Measurements from ENCODE around the gene NSMCE1. TPM values are rescaled to one million over a fixed set of nuclear protein-coding genes. Genes with fewer than 3 reads are reported as not detected.
A peak's percentile ranks its signal among the peaks of the same experiment; 100 is the strongest.

Gene NSMCE1, protein sequence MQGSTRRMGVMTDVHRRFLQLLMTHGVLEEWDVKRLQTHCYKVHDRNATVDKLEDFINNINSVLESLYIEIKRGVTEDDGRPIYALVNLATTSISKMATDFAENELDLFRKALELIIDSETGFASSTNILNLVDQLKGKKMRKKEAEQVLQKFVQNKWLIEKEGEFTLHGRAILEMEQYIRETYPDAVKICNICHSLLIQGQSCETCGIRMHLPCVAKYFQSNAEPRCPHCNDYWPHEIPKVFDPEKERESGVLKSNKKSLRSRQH
- total RNA-seq = 35.8 TPM
- long read RNA-seq, transcript NSMCE1-201 (8 exons, 1,067 nt) = major isoform, 7 of 9 reads
- long read RNA-seq, partial matches to known transcripts = 1 of 9 reads
- long read RNA-seq, other reads (novel, unspliced or antisense) = 0 of 9 reads

DNA sequence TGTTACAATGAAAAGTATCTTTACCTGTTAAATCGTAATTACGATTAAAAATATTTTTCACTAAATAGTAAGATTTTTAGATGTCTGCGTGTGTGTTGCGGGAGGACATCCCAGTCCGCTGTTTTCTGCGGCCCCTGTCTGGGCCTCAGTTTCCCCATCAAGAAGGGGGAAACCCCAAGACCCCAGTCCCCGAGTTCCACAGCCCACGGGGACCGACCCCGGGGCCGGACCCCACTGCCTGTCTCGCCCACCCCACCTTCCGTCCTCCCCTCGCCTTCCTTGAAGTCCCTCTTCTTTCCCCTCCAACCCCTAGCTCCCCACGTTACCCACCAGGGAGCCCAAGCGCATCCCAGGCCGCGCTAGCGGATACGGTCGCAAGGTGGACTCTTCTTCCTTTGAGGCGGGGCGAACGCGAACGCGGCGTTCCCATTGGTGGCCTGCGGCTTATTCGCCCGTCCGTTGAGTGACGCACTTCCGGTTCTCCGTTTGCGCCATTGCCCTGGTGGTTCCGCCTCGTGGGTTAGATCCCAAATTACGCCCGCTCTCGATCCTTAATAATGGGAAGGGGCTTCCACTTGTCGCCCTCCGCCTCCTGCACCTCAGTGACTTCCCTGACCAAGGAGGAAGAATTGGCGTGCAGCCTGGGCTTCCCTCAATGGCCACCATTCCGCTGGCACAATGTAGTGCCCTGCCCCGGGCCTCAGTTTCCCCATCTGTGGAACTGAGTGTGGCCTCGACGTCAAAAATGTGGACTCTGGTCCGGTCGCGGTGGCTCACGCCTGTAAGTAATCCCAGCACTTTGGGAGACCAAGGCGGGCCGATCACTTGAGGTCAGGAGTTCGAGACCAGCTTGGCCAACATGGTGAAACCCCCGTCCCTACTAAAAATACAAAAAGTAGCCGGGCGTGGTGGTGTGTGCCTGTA lies at the start of gene NSMCE1:
Gene NSMCE1 (minus strand): TSS at position 397 of the 924 bp plus-strand sequence. CDS start 11,202 bp downstream, outside the sequence.
- peak; percentile 99 for DNase-seq (ENCODE audit: missing footprints)
- ATAC-seq = peak; percentile 99
- intact Hi-C loops (cut with DNase I) = loop anchor here (5.0 kb wide), 2 partner anchors 49 to 66 kb away; partner anchors contain the start of gene KDM8

DNA sequence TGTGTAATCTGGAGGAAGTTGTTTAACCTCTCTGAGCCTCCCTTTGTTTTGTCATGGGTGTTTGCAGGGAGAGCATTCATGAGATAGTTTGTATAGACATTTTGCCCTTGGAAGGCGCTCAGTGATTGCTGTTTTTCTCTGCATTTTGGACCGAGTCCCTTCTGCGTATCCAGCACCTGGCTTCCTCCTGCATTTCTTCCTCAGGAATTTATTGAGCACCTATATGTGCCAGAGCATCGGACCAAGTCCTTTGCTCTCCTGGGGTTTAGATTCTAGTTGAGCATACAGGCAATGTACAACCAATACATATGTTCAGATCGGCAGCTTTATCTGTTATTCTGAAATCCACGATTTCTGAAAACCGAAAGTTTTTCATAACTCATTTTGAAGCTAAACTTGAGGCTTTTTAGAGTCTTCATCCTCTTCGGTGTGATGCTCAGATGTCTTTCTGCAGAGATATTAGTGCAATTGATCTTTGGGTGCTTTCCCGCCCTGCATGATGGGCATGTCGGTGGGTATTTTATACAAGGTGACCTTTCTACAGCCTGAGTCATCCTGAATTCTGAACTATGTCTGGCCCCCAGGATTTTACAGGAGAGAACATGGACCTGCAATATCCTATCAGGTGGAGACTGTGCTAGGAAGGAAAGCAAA lies 49.3 kb upstream of the NSMCE1 start:
- ATAC-seq (no peak), DNase-seq (ENCODE audit: missing footprints) (no peak)
- intact Hi-C loops (cut with DNase I) = loop anchor here (5.0 kb wide), 3 partner anchors 49 to 76 kb away; partner anchors contain the start of gene NSMCE1

DNA sequence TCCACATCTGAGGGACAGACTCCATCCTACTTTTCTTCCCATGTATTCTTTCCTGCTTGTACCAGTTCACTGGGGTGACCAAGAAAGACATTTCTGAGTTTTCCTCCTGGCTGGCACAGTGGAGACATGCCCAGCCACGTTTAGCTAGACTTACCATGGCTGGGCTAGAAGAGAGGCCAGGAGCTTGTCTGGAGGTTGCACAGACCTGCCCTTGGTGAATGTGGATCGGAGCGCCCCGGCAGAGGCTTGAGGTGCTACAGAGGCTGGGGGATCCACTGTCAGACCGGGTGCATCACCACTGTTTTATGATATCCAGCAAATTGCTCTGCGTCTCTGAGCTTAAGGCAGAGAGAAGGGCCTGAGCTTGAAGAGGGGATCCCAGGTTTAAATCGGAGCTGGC lies 48.7 kb upstream of the NSMCE1 start:
- intact Hi-C loops (cut with DNase I) = loop anchor here (5.0 kb wide), 3 partner anchors 50 to 75 kb away; partner anchors contain the start of gene NSMCE1
- DNase-seq (ENCODE audit: missing footprints) = no peak

DNA sequence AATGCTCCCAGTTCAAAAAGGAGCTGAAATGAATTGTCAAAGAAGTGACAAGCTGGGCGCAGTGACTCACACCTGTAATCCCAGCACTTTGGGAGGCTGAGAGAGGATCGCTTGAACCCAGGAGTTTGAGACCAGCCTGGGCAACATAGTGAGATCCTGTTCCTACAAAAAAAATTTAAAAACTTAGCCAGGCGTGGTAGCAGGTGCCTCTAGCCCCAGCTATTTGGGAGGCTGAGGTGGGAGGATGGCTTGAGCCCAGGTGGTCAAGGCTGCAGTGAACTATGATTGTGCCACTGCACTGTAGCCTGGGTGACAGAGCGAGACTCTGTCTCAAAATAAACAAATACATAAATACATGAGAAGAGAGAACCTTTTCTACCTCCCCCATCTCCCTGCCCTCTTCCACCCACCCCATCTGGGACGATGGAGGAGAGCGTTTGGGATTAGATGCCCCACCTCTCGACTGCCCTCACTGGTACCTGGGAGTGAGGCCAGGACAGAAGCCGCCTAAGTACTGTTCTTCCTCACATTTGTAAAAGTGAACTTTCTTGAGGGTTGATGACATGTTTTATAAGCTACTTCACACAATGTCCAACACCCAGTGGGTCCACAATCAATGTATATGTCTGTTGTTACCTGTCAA lies 47.6 kb upstream of the NSMCE1 start:
- intact Hi-C loops (cut with DNase I) = loop anchor here (5.0 kb wide), 3 partner anchors 49 to 74 kb away; partner anchors contain the start of gene NSMCE1
- DNase-seq (ENCODE audit: missing footprints) (no peak), ATAC-seq (no peak)

More for the DNA sequence above, 48.7 kb upstream of the NSMCE1 start:
- no peak for ATAC-seq

DNA sequence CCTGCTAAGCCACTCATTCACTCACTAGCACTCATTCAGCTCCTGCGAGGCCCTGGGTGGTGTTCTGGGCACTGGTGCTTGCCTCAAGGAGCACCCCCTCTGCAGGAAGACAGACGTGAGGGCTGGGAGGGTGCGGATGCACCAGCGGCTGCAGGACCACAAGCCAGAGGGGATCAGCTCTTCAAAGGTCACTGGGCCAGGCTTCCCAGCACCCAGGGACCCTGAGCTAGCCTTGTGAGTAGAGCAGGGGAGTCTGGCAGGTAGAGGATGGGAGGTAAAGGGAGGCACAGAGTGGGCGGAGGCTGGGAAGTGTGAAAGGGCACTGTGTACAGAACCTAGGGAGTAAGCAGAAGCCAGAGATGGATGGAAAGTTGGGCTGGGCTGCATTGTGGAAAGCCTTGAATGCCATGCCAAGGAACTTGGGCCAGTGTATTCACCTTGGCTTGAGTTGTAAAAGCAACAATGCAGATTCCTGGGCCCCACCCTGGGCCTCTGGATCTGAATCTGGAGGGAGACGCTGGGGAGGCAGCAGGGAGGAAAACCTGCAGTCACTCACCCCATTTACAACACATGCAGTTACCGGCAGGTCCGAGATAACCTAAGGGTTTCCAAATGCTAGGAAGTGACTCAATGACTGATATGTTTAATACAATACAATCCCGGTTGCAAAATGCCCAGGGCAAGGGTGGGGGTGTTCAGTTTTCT lies 46.9 kb upstream of the NSMCE1 start:
- intact Hi-C loops (cut with DNase I) = loop anchor here (5.0 kb wide), 3 partner anchors 48 to 73 kb away; partner anchors contain the start of gene NSMCE1
- ATAC-seq (peak; percentile 18), DNase-seq (ENCODE audit: missing footprints) (peak; percentile 71)

DNA sequence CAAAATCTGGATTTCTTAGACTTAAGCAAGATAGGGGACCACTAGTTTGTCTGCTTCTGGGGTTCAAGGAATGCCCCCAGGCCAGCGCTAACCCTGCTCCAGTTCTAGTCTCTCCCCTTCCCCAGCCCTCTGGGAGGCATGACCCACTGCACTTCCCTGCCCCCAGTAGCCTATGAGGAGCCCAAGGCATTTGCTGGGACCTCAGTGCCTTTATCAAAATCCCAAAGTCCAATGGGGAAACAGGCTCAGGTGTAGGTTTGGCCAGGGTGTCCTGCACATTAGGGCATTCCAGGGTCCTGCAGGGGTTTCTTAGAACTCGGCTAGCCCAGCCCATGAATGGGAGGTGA lies 46.4 kb upstream of the NSMCE1 start:
- ATAC-seq (no peak), DNase-seq (ENCODE audit: missing footprints) (no peak)
- intact Hi-C loops (cut with DNase I) = loop anchor here (5.0 kb wide), 3 partner anchors 48 to 73 kb away; partner anchors contain the start of gene NSMCE1

DNA sequence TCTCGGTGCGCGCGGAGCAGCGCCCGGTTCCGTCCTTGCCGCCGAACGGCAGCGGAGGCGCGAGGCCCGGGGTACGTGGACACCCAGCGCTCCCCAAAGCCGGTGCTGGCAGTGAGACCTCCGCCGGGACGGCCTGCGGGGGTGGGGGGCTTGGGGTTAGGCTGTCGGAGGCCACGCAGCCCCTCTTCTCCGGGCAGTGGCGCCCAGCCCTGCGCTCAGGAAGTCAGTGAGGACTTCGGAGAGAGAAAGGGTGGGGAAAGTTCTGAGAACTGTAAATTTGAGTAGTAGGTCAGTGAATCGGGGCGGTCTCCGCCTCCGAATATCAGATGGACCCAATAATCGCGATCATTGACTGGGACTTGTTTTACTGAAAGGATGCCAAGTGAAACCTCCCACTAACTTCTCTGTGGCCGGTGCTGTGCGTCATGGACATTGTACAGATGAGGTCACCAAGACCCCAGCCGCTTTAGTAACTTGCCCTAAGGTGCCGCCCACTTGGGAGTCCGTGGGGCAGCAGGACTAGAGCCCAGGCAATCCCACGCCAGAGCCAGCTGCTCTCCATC lies 45.7 kb upstream of the NSMCE1 start:
- peak; percentile 83 for DNase-seq (ENCODE audit: missing footprints)
- intact Hi-C loops (cut with DNase I) = no loop called here
- peak; percentile 30 for ATAC-seq

DNA sequence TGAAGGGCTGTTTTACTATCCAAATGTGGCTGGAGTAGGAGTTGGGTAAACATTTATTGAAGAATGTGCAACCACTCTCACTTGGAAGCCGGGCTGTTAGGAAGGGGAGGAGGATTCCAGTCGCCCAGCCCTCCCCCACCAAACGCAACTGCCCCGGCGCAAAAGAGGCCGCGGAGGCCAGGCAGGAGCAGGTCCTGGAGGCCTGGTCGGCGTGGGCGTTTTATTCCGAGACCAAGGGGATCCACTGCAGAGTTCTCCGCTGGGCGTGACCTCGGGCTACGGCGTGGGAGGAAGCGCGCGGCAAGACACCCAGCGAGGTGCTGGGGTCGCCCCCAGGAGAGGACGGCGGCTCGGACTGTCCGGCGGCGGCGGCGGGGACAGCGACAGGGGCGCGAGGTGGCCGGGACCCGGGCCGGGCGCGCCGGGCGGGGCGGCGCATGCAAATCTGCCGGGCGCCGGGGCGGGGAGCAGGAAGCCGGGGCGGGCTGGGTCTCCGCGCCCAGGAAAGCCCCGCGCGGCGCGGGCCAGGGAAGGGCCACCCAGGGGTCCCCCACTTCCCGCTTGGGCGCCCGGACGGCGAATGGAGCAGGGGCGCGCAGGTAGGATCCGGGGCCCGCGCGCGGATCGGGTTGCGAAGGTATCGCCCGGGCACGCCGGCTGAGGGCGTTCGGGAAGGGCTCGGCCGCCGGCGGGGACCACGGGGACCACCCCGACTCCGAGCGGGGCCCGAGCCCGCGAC lies 45.0 kb upstream of the NSMCE1 start, which contains the start of gene IL4R:
Gene IL4R (plus strand): TSS at position 553 of the 739 bp plus-strand sequence. CDS start 26,230 bp downstream, outside the sequence.
- ATAC-seq (peak; percentile 63), DNase-seq (ENCODE audit: missing footprints) (peak; percentile 89)
- intact Hi-C loops (cut with DNase I) = no loop called here

DNA sequence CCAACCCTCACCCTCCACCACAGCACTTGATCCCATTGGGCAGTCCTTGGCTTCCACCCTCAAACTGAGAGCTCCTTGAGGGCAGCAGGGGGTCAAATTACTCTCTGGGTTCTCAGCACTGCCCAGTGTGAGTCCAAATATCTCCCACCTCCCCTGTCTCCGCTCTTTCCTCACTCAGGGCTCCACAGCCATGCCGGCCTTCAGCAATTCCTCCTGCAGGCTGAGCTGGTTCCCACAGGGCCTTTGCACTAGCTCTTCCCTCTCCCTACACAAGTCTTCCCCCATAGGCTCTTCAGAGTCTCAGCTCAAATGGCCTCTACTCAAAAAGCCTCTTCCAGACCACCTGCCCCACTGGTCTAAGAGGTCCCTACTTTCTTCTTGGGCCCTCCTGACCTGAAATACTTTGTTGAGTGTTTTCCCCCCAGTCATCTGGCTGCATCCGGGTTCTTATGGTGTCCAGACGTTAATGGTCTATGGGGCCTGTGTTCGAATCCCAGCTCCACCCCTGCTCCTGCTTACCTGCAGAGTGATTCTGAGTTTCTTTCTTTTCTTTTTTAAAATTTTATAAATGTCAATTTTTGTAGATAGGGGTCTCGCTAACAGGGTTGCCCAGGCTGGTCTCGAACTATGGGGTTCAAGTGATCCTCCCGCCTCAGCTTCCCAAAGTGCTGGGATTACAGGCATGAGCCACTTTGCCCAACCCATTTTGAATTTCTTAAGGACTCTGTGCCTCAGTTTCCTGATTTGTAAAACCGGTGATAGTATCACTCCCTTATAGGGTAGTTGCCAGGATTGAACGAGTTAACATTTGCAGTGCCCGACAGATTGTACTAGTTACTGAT lies 44.2 kb upstream of the NSMCE1 start:
- intact Hi-C loops (cut with DNase I) = no loop called here
- ATAC-seq = no peak
- no peak for DNase-seq (ENCODE audit: missing footprints)

DNA sequence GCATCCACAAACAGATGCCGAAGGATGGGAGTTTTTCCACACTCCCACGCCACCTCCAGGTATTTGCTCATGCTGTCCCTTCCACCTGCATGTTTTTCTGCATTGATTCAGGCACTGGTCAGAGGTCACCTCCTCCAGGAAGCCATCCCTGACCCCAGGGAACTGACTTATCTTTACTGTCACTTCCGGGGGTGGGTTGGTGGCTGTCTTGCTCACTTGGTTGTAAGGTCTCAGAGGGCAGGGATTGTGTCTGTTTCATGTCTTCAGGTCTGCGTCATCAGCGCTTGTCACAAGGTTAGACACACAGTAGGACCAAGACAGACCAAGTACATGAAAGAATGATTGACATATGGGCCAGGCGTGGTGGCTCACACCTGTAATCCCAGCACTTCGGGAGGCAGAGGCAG lies 43.3 kb upstream of the NSMCE1 start:
- DNase-seq (ENCODE audit: missing footprints) = no peak
- intact Hi-C loops (cut with DNase I) = no loop called here
- ATAC-seq = no peak

DNA sequence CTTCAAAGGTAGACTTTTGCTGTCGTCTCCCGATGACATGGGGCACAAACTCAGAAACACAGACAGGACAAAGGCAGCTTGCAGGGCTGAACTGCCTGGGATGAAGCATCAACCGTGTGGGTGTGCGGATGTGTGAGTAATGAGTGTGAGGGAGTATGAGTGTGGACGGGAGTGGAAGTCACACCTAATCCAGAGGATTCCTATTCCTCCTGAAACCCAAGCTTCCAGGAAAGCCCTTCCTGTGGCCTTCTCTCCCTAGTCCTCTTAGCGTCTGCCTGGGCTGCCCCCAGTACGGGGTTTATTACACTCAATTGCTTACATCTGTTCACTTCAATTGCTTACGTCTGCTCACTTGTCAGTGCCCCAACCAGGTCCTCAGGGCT lies 42.9 kb upstream of the NSMCE1 start:
- intact Hi-C loops (cut with DNase I) = no loop called here

DNA sequence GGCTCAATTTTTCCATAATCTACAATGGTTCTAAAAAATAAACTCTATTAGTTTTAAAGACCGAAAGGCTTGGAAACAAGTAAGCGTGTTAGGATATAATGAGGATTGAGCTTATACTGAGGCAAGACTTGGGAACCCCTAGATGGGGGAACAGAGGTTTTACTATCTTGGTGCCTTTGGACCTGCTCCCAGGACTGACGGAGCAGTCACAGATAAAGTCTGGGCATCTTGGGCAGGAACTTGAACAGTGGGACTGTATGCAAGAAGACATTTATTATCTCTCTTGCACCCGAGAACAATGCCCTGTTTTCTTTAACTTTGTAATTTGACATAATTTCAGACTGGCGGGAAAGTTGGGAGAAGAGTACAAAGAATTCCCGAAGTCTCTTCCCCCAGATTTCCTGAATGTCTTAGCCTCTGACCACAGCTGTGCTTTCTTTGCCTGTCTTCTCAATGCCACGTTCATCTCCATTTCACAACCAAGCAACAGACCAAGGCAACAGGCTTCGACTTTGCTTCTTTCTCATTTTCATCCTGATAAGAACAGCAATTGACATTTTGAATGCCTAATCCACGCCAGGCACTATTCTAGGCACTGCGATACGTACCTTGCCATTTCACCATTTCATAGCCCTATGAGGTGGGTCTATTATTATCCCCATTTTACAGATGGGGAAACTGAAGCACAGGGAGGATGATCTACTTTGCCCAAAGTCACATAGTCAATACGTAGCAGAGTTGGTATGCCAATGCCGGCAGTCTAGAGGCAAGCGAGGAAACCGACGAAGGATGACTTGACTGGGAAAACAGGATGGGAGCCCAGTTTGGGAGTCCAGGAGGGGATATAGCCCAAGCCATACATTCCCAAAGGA lies 42.2 kb upstream of the NSMCE1 start:
- no peak for ATAC-seq
- no peak for DNase-seq (ENCODE audit: missing footprints)
- intact Hi-C loops (cut with DNase I) = no loop called here

More for the DNA sequence above, 42.9 kb upstream of the NSMCE1 start:
- no peak for DNase-seq (ENCODE audit: missing footprints)
- ATAC-seq = no peak

DNA sequence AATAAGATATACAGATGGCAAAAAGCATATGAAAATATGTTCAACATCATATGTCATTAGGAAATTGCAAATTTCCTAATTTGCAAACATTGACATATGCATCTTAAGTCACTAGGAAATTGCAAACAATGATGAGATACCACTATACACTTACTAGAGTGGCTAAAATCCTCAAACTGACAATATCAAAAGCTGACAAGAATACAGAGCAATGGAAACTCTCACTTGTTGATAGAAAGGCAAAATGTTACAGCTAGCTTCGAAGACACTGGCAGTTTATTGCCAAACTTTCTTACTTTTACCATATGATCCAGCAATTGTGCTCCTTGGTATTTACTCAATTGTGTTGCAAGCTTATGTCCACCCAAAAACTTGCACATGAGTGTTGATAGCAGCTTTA lies 40.2 kb upstream of the NSMCE1 start:
- ATAC-seq (no peak), DNase-seq (ENCODE audit: missing footprints) (no peak)
- intact Hi-C loops (cut with DNase I) = no loop called here

DNA sequence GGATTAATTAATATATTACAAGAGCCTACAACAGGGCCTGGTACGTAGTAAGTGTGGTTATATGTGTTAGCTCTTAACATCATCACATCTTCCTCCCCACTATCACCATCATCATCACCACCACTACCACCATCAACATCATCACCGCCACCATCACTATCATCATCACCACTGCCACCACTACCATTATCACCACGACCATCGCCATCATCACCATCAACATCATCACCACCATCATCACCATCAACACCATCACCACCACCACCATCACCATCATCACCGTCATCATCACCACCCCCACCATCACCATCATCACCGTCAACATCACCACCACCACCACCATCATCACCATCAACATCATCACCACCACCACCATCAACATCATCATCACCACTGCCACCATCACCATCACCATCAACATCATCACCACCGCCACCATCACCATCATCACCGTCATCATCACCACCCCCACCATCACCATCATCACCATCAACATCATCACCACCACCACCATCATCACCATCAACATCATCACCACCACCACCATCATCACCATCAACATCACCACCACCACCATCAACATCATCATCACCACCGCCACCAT lies 37.4 kb upstream of the NSMCE1 start:
- DNase-seq (ENCODE audit: missing footprints) = no peak
- no peak for ATAC-seq
- intact Hi-C loops (cut with DNase I) = no loop called here

All from Right ventricle myocardium inferior (tissue), 1 donor.